ENCODE data around the gene MEGF6. TPM values are rescaled to one million over a fixed set of nuclear protein-coding genes. Genes with fewer than 3 reads are reported as not detected.
A peak's percentile ranks its signal among the peaks of the same experiment; 100 is the strongest.

The MEGF6 gene
- total and polyA plus RNA-seq, 2 of the 8 experiments (the other 6 are each of a cell fraction or from before 2014, with no cell fraction given), result 4.1 to 14.8 TPM

DNA sequence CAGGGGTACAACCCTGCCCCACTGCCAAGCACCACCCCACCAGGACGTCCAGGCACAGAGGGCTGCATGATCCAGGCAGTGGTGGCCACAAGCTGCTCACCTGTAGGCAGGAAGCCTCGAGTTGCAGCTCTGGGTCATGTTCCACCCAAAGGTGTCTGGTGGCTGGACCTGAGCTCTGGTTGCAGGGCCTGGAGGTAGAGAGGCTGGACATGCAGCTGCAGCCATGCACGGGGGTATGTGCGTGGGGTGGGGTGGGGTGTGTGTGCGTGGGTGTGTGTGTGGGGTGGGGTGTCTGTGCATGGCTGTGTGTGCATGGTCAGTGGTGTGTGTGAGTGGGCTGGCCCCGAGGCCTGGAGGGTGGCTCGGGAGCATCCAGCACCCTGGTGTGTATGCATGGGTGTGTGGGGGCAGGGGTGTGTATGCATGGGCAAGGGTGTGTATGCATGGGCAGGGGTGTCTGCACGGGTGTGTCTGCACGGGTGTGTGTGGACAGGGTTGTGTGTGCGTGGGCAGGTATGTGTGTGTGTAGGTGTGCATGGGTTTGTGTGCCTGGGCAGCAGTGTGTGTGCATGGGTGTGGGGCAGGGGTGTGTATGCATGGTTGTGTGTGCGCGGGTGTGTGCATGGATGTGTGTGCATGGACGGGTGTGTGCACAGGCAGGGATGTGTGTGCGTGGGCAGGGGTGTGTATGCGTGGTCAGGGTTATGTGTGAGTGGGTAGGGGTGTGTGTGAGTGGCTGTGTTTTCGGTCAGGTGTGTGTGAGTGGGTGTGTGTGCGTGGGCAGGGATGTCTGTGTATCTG, 141.3 kb downstream of the MEGF6 start:
- Histone ChIP-seq H3K27ac (ENCODE audit: low read depth, low read length) (peak overlapping the region; percentile 75; the same call in 1 of the 2 replicates), H3K4ac (replicated peaks; ENCODE audit: insufficient read length, low read depth, low read length) (peak overlapping the region; percentile 27), H3K56ac (replicated peaks; ENCODE audit: insufficient read length, low read depth, low read length) (no peak overlapping the region), H3K79me2 (ENCODE audit: control insufficient read depth in 1 of 2, insufficient read depth in 2 of 2, low read length in 2 of 2) (no peaks in the 10 kb centered on the region), H3K23me2 (ENCODE audit: low read depth, low read length) (peaks cover 5% of the 10 kb centered on the region; the same call in 1 of the 2 replicates), H2BK5ac (ENCODE audit: low read depth, low read length) (peak overlapping the region; percentile 98), H2BK20ac (ENCODE audit: low read length) (peak overlapping the region; percentile 92; the same call in 1 of the 2 replicates), H3K4me1 (replicated peaks in 1 of 4; ENCODE audit: control insufficient read depth in 3 of 4, insufficient read depth in 4 of 4, low read length in 3 of 4) (peaks cover 0 to 22% (median 16%) of the 10 kb centered on the region in 4 experiments; a peak in 6 of 7 replicates), H3K14ac (ENCODE audit: insufficient read length) (no peak overlapping the region), H2BK12ac (ENCODE audit: low read depth, low read length) (peak overlapping the region; percentile 100; the same call in 1 of the 2 replicates), H2AFZ (ENCODE audit: low read length) (no peak overlapping the region), H3K79me1 (ENCODE audit: low read depth, low read length) (no peaks in the 10 kb centered on the region; the same call in 1 of the 2 replicates), H4K5ac (ENCODE audit: insufficient read length, low read depth, low read length) (no peak overlapping the region), H3K36me3 (ENCODE audit: control insufficient read depth in 2 of 4, insufficient read depth in 4 of 4, low read length in 3 of 4) (peaks cover 0 to 14% (median 4%) of the 10 kb centered on the region in 4 experiments; a peak in 5 of 8 replicates), H2AK5ac (ENCODE audit: low read depth, low read length) (peak overlapping the region; percentile 99), H3K9ac (replicated peaks in 1 of 4; ENCODE audit: extremely low read depth in 1 of 4, low read depth in 3 of 4, low read length in 3 of 4) (no peak overlapping the region), H3K4me2 (ENCODE audit: insufficient read depth in 1 of 2, low read depth in 2 of 2, low read length in 2 of 2) (no peak overlapping the region), H3K9me3 (ENCODE audit: insufficient read depth in 2 of 2, low read depth in 1 of 2, low read length in 1 of 2) (no peaks in the 10 kb centered on the region), H4K91ac (replicated peaks; ENCODE audit: insufficient read length, low read length) (peak overlapping the region; percentile 98), H3K27me3 (replicated peaks in 1 of 4; ENCODE audit: control insufficient read depth in 3 of 4, extremely low read depth in 1 of 4, insufficient read depth in 3 of 4, low read length in 3 of 4) (no peaks in the 10 kb centered on the region), H2BK15ac (ENCODE audit: low read length) (peak overlapping the region; percentile 100), H3K18ac (ENCODE audit: extremely low read depth, low read length) (peak overlapping the region; percentile 83; the same call in 1 of the 2 replicates), H4K20me1 (replicated peaks in 1 of 2; ENCODE audit: control insufficient read depth in 1 of 2, insufficient read depth in 2 of 2, low read length in 2 of 2) (peaks cover 0 to 9% of the 10 kb centered on the region in 2 experiments), H3K23ac (ENCODE audit: insufficient read length) (no peak overlapping the region), H3K4me3 (ENCODE audit: extremely low read depth in 1 of 4, insufficient read depth in 2 of 4, low read depth in 3 of 4, low read length in 4 of 4) (no peak overlapping the region), H2BK120ac (replicated peaks; ENCODE audit: low read depth, low read length) (peak overlapping the region; percentile 6), H4K8ac (ENCODE audit: extremely low read depth, insufficient read depth, low read length) (no peak overlapping the region; the same call in 1 of the 2 replicates)
- no peak for DNase-seq (ENCODE audit: low read depth in 1 of 2, low spot score in 2 of 2)
- ChIA-PET CTCF (ENCODE audit: partially characterized antibody) (interaction anchor here (1.0 to 3.7 kb wide), 2 partner anchors 17 to 121 kb away, joined by 3 to 12 read pairs; no protein-coding TSS in a partner anchor), POLR2A (ENCODE audit: partially characterized antibody) (no interaction called here)
- 97% methylated on average over 12 of the region's 17 CpGs; no CpG with 5 or more reads in 1 of the 2 experiments for WGBS, 2 experiments (ENCODE audit: extremely low coverage in 1 of 2, insufficient coverage in 1 of 2, insufficient read length in 1 of 2, insufficient replicate concordance in 2 of 2, low coverage in 1 of 2, low lambda C conversion rate in 2 of 2, missing lambda C conversion rate in 1 of 2)
- FAIRE-seq, result no peak
- TF ChIP-seq EZH2 (IDR thresholded peaks at IDR 0.05; ENCODE audit: low read depth, low read length, severe bottlenecking) (no peak), KDM5A (IDR thresholded peaks at IDR 0.05; ENCODE audit: low read length) (no peak)

Measured in H1 (cell line).